Kidney (tissue), 14 donors: ENCODE results near the gene CPNE7. TPM values are rescaled to one million over a fixed set of nuclear protein-coding genes. Genes with fewer than 3 reads are reported as not detected.

Experiments used
- DNase-seq, 5 donors: peaks; one replicate each; pipeline ENCODE4 v3.0.0-alpha.2; 2013 to 2020
- FAIRE-seq: peaks from 2 replicates; lab custom pipeline; 2012; peaks lifted over from hg19 to GRCh38; lab: Jason Lieb, UNC
- H3K27ac ChIP-seq, 2 donors: one replicate each; pipeline ENCODE4 v1.7.0; 2013; ENCODE audit warnings: low read depth in 2 of 2, low read length in 2 of 2, inconsistent platforms in 1 of 2
- H3K27me3 ChIP-seq: one replicate; pipeline ENCODE4 v1.7.1; 2013; ENCODE audit warnings: low read length, inconsistent platforms; ENCODE audit not compliant: control insufficient read depth, insufficient read depth
- H3K36me3 ChIP-seq, 3 donors: one replicate each; pipeline versions ENCODE4 v1.7.0 to v1.7.1; 2013; ENCODE audit warnings: low read length in 3 of 3, control low read depth in 1 of 3, inconsistent platforms in 1 of 3; ENCODE audit not compliant: insufficient read depth in 3 of 3, control insufficient read depth in 2 of 3
- H3K4me1 ChIP-seq, 3 donors: one replicate each; pipeline versions ENCODE4 v1.7.0 to v1.7.1; 2013; ENCODE audit warnings: low read length in 3 of 3, inconsistent platforms in 1 of 3, low read depth in 1 of 3; ENCODE audit not compliant: control insufficient read depth in 2 of 3, insufficient read depth in 2 of 3
- H3K4me3 ChIP-seq, 3 donors: one replicate each; pipeline versions ENCODE4 v1.7.0 to v1.8.1; 2013; ENCODE audit warnings: low read length in 3 of 3, control low read depth in 1 of 3, inconsistent platforms in 1 of 3
- H3K9ac ChIP-seq, 3 donors: one replicate each; pipeline versions ENCODE4 v1.7.0 to v1.7.1; 2013; ENCODE audit warnings: low read length in 3 of 3, control low read depth in 1 of 3, inconsistent platforms in 1 of 3
- H3K9me3 ChIP-seq, 3 donors: one replicate each; pipeline versions ENCODE4 v1.7.0 to v1.7.1; 2013; ENCODE audit warnings: low read length in 3 of 3, control low read depth in 1 of 3, inconsistent platforms in 1 of 3; ENCODE audit not compliant: control insufficient read depth in 2 of 3, insufficient read depth in 1 of 3
- intact Hi-C: fragments of 100-400 bp; cut with DNase I; formaldehyde crosslinking; loops from one replicate; pipeline ENCODE4 v1.11.1; 2022
- polyA plus RNA-seq: library from polyadenylated mRNA; stranded (reverse); fragments of 350-450 nt; fragmentation: Illumina TruSeq; extraction: RNeasy Lipid Tissue Mini Kit (QIAGEN cat#74804); gene quantifications from one replicate; pipeline ENCODE4 v1.2.3, GENCODE V29; 2014; ENCODE audit warnings: low read depth, low replicate concordance; ENCODE audit not compliant: insufficient read depth
- total RNA-seq: library from RNA; stranded (reverse); fragmentation: NEBNext Ultra II Directional; extraction: Animal tissue kit (Norgen Biotek cat#: 25700); gene quantifications from one replicate; pipeline ENCODE4 v1.2.1, GENCODE V29; 2021
- TF ChIP-seq, protein P1 (sequence below): IDR thresholded peaks from 3 replicates; pipeline ENCODE4 v1.5.1; 2012; ENCODE audit warnings: mild to moderate bottlenecking, moderate library complexity, borderline replicate concordance; ENCODE audit not compliant: insufficient read depth; ENCODE audit errors: extremely low read depth
- donor health status: control.
- donor health status: control.
- donor health status: control.
- donor health status: control.
- donor health status: control.
- donor health status: DM: yes; HTN: yes; CAD: no.
- donor health status: Normal renal cell carcinoma (clear cell type).

Gene CPNE7
- total and polyA plus RNA-seq, 2 donors from 2014 or later, result 1.5 to 13.7 TPM

DNA sequence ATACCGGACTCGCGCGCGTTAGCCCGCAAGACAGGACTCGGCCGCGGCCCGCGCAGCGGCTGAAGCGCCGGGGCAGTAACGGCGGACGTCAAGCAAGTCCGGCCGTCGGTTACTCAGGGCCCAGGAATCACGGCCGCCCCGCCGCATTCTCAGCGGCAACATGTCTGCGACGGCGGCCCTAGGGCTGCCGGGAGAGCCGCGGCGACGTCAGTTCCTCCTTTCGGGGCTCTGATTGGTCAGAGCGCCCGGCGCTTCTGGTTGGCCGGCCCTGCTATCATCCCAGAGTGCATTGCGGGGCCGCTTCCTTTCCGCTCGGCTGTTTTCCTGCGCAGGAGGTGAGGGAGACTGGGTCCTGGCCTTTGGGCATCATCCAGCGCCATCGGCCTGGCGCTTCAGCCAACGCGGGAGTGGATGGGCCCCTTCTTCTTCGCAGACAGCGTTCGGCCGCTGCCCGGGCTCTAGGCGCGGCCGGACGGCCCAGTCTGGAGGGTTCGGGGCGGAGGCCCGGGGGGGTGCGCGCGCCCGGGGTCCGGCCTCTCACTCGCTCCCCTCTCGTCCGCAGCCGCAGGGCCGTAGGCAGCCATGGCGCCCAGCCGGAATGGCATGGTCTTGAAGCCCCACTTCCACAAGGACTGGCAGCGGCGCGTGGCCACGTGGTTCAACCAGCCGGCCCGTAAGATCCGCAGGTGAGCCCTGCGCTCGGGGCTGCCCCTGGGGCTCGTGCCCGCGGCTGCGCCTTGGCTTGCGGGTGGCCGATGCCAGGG lies 15.0 kb upstream of the CPNE7 start, which contains the start of gene RPL13:
TSS of gene RPL13 (plus strand) at position 305 of the 764 bp plus-strand sequence. CDS start at position 583, 278 bp downstream.
- Histone ChIP-seq H3K4me3 (peak within 1 kb of the TSS; percentile 80 to 92 (median 89)), H3K27ac (peak within 1 kb of the TSS; percentile 96 to 97), H3K27me3 (no peaks in the 10 kb centered on the region), H3K4me1 (peaks cover 6 to 21% (median 17%) of the 10 kb centered on the region in 3 donors), H3K9me3 (no peaks in the 10 kb centered on the region), H3K36me3 (peaks cover 14 to 33% (median 28%) of the 10 kb centered on the region in 3 donors), H3K9ac (peak within 1 kb of the TSS; percentile 81 to 99 (median 96))
- DNase-seq (peak; percentile 96 to 98 (median 97)), FAIRE-seq (no peak)
- intact Hi-C loops, result no loop called here
- TF ChIP-seq, protein P1, sequence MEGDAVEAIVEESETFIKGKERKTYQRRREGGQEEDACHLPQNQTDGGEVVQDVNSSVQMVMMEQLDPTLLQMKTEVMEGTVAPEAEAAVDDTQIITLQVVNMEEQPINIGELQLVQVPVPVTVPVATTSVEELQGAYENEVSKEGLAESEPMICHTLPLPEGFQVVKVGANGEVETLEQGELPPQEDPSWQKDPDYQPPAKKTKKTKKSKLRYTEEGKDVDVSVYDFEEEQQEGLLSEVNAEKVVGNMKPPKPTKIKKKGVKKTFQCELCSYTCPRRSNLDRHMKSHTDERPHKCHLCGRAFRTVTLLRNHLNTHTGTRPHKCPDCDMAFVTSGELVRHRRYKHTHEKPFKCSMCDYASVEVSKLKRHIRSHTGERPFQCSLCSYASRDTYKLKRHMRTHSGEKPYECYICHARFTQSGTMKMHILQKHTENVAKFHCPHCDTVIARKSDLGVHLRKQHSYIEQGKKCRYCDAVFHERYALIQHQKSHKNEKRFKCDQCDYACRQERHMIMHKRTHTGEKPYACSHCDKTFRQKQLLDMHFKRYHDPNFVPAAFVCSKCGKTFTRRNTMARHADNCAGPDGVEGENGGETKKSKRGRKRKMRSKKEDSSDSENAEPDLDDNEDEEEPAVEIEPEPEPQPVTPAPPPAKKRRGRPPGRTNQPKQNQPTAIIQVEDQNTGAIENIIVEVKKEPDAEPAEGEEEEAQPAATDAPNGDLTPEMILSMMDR, result no peak

DNA sequence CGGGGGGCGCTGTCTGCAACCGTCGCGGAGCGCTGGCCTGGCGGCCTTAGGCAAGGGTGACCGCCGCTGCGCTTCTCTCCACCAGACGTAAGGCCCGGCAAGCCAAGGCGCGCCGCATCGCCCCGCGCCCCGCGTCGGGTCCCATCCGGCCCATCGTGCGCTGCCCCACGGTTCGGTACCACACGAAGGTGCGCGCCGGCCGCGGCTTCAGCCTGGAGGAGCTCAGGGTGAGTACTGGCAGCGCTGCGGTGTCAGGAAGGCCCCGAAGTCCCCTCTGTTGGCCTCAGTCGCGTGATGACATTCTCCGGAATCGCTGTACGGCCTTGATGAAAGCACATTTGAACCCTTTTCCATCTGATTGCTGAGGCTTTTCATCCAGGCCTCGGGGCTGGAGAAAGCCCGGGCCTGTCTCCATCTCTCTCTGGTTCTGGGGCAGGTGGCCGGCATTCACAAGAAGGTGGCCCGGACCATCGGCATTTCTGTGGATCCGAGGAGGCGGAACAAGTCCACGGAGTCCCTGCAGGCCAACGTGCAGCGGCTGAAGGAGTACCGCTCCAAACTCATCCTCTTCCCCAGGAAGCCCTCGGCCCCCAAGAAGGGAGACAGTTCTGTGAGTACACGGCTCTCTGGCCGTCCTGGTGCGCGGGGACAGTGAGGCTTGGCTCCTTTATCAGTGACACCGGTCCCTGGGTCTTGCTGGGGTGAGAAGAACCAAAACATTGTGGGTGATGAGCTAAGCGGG lies 14.2 kb upstream of the CPNE7 start:
- FAIRE-seq (no peak), DNase-seq (peak in 1 of 5 donors; percentile 71)
- peaks cover 13 to 33% (median 26%) of the 10 kb centered on the region in 3 donors for H3K36me3 ChIP-seq
- no peak overlapping the region for H3K27ac ChIP-seq
- intact Hi-C loops, result no loop called here
- TF ChIP-seq, protein P1, result no peak
- peak overlapping the region; percentile 80 to 92 (median 89) for H3K4me3 ChIP-seq
- H3K9me3 ChIP-seq, result no peaks in the 10 kb centered on the region
- H3K9ac ChIP-seq, result peak overlapping the region; percentile 39 to 79 (median 59)
- peaks cover 6 to 28% (median 20%) of the 10 kb centered on the region in 3 donors for H3K4me1 ChIP-seq
- H3K27me3 ChIP-seq, result no peaks in the 10 kb centered on the region

DNA sequence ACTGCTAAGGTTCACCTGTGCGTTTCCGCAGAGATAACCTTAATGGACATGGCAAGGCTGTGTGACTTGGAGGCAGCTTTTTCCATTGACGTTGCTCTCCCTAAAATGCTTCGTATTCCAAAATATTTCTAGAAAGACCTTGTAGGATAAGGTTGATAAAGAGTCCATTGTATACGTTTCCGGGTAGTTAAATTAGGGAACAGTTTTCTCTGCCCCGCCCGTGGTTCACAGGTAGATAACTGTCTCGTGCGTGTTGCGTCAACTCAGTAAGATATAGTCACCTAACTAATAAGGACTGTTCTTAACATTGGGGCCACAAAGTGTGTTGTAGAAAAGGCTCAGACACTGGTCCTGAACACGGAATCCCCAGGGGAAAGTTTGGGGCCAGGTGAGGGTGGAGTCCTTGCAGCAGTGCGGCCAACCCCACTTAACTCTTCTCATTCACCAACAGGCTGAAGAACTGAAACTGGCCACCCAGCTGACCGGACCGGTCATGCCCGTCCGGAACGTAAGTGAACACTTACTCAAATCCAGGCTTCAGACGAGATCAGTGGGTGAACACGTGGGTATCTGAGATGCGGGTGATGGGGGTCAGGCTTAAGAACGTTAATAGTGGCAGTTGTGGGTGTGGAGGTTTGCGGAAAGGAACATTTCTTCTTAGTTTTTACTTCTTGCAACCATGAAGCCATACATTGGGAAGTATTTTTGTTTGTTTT lies 13.5 kb upstream of the CPNE7 start:
- no peak overlapping the region for H3K27ac ChIP-seq
- H3K4me3 ChIP-seq, result peak overlapping the region; percentile 74 to 92 (median 80)
- TF ChIP-seq, protein P1, result no peak
- FAIRE-seq (no peak), DNase-seq (no peak)
- peaks cover 13 to 33% (median 24%) of the 10 kb centered on the region in 3 donors for H3K36me3 ChIP-seq
- H3K4me1 ChIP-seq, result peaks cover 6 to 28% (median 20%) of the 10 kb centered on the region in 3 donors
- intact Hi-C loops, result no loop called here
- H3K9me3 ChIP-seq, result no peaks in the 10 kb centered on the region
- no peaks in the 10 kb centered on the region for H3K27me3 ChIP-seq
- peak overlapping the region; percentile 39 to 79 (median 40) for H3K9ac ChIP-seq
